PC-9 (cell line): ENCODE results near the gene EBNA1BP2.

Experiments used
- CTCF ChIP-seq: fragments of 200-600 bp; sonication (generic); conservative IDR thresholded peaks from 2 replicates; pipeline ENCODE4 v1.6.1; 2017; ENCODE audit warnings: mixed run types, antibody characterized with exemption, mild to moderate bottlenecking, moderate library complexity
- EZH2 ChIP-seq: fragments of 200-600 bp; sonication (generic); IDR thresholded peaks from 2 replicates; pipeline ENCODE4 v1.8.0; 2017; ENCODE audit warnings: antibody characterized with exemption, low read depth

GRCh38 chr1:43134640-43135039 is 37.5 kb downstream of the EBNA1BP2 start:
- no peak for TF ChIP-seq CTCF
- no peak for TF ChIP-seq EZH2
